Measurements from ENCODE around the gene TMED6.

DNA sequence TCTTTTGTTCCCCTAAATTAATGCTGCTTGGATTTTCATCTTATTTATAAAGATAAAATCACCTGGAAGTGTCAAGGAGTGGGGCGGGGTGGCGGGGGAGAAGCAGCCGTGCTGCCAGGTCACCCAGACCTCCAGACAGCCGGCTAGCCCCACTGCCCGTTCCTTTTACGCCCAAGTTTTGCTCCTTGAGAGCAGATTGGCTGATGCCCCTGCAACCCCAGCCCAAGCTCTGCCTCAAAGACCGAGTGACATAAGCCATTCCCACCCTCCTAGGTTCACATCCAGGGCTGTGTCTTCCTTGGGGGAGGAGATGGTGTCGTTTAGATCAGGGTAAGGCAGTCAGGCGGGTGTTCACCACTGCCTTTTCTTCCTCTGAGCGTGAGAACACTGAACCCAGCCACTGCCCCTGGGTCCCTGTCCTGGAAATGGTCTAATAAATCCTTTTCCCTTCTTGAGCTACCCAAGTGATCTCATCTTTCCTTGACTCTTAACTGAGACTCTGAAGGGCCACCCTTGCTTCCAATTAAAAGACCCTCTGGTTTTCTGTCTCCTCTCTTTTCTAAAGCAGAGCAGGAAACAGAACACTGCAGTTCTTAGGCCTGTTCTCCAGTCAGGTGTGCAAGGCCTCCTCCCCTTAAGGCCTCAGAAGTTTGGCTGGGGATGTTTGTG is 26.9 kb downstream of the TMED6 start:
- TF ChIP-seq POLR2A (IDR thresholded peaks at IDR 0.05) (no peak), POLR2AphosphoS5 (IDR thresholded peaks at IDR 0.05) (no peak), EP300 (IDR thresholded peaks at IDR 0.05) (no peak)
- TF ChIP-seq, protein P1, sequence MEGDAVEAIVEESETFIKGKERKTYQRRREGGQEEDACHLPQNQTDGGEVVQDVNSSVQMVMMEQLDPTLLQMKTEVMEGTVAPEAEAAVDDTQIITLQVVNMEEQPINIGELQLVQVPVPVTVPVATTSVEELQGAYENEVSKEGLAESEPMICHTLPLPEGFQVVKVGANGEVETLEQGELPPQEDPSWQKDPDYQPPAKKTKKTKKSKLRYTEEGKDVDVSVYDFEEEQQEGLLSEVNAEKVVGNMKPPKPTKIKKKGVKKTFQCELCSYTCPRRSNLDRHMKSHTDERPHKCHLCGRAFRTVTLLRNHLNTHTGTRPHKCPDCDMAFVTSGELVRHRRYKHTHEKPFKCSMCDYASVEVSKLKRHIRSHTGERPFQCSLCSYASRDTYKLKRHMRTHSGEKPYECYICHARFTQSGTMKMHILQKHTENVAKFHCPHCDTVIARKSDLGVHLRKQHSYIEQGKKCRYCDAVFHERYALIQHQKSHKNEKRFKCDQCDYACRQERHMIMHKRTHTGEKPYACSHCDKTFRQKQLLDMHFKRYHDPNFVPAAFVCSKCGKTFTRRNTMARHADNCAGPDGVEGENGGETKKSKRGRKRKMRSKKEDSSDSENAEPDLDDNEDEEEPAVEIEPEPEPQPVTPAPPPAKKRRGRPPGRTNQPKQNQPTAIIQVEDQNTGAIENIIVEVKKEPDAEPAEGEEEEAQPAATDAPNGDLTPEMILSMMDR (IDR thresholded peaks at IDR 0.05): no peak

Measured in stomach (tissue), 4 donors.